ENCODE measurements around the gene POU2F3.
"Not testable (repeated sequence)": the region's sequence is repeated elsewhere in the genome, so short reads cannot be mapped to it uniquely, and the experiment has no call there.

The POU2F3 gene

GRCh38 chr11:120249279-120250262 is 9.6 kb downstream of the POU2F3 start:
- no peak overlapping the region for H3K4me3 ChIP-seq (ENCODE audit: low read depth, low read length)
- TF ChIP-seq CTCF (IDR thresholded peaks at IDR 0.05; ENCODE audit: borderline replicate concordance, insufficient read depth, low read depth, low read length), result no peak

GRCh38 chr11:120253377-120253776 is 13.4 kb downstream of the POU2F3 start:
- not testable (repeated sequence) for H3K4me3 ChIP-seq (ENCODE audit: low read depth, low read length)

- no peak overlapping the region for H3K4me3 ChIP-seq (ENCODE audit: low read depth, low read length)
- no peak for TF ChIP-seq CTCF (IDR thresholded peaks at IDR 0.05; ENCODE audit: borderline replicate concordance, insufficient read depth, low read depth, low read length)
Measured at GRCh38 chr11:120254788-120255518, 15.0 kb downstream of the POU2F3 start.

GRCh38 chr11:120255519-120255866 is 15.6 kb downstream of the POU2F3 start:
- no peak overlapping the region for H3K4me3 ChIP-seq (ENCODE audit: low read depth, low read length)
- TF ChIP-seq CTCF (IDR thresholded peaks at IDR 0.05; ENCODE audit: borderline replicate concordance, insufficient read depth, low read depth, low read length), result no peak

GRCh38 chr11:120256178-120256577 is 16.2 kb downstream of the POU2F3 start:
- no peak overlapping the region for H3K4me3 ChIP-seq (ENCODE audit: low read depth, low read length)
- no peak for TF ChIP-seq CTCF (IDR thresholded peaks at IDR 0.05; ENCODE audit: borderline replicate concordance, insufficient read depth, low read depth, low read length)

- H3K4me3 ChIP-seq (ENCODE audit: low read depth, low read length), result no peak overlapping the region
- no peak for TF ChIP-seq CTCF (IDR thresholded peaks at IDR 0.05; ENCODE audit: borderline replicate concordance, insufficient read depth, low read depth, low read length)
Measured at GRCh38 chr11:120256779-120257178, 16.8 kb downstream of the POU2F3 start.

GRCh38 chr11:120257346-120257745 is 17.4 kb downstream of the POU2F3 start:
- H3K4me3 ChIP-seq (ENCODE audit: low read depth, low read length), result no peak overlapping the region
- TF ChIP-seq CTCF (IDR thresholded peaks at IDR 0.05; ENCODE audit: borderline replicate concordance, insufficient read depth, low read depth, low read length), result no peak

All from GM12875 (cell line).